ENCODE data around the gene ATG4B. TPM values are rescaled to one million over a fixed set of nuclear protein-coding genes. Genes with fewer than 3 reads are reported as not detected.
"Not testable (repeated sequence)": the region's sequence is repeated elsewhere in the genome, so short reads cannot be mapped to it uniquely, and the experiment has no call there.

ATG4B gene
- 10 to 100 TPM; 70.5 to 78.9 (median 77.2) TPM for polyA plus RNA-seq

GRCh38 chr2:241637018-241637794 lies at the start of gene ATG4B, which contains the start of gene THAP4:
ATG4B (plus strand) TSS chr2:241637693; CDS start chr2:241637715, 22 bp downstream.
THAP4 (minus strand) TSS chr2:241637158; CDS start chr2:241637017, 141 bp downstream.
- Mint-ChIP-seq H3K27ac (peak within 1 kb of the TSS; percentile 69 to 98 (median 90)), H3K9me3 (no peaks in the 10 kb centered on the region), H3K4me1 (peaks cover 47 to 51% of the 10 kb centered on the region in 2 donors), H3K36me3 (peaks cover 0 to 9% (median 0%) of the 10 kb centered on the region in 3 donors), H3K27me3 (ENCODE audit: low read depth in 3 of 3) (peaks cover 2 to 8% (median 3%) of the 10 kb centered on the region in 3 donors), H3K4me3 (peak within 1 kb of the TSS; percentile 89 to 98 (median 91))
- DNase-seq, result peak; percentile 79 to 80 (median 80)

GRCh38 chr2:241589863-241590262 lies 47.6 kb upstream of the ATG4B start:
- DNase-seq; H3K4me1 Mint-ChIP-seq; H3K27me3 Mint-ChIP-seq (ENCODE audit: low read depth in 3 of 3); H3K4me3 Mint-ChIP-seq: not testable (repeated sequence)
- H3K36me3 Mint-ChIP-seq, result peaks cover 29 to 42% (median 40%) of the 10 kb centered on the region in 3 donors
- H3K9me3 Mint-ChIP-seq, result peaks cover 2 to 25% (median 22%) of the 10 kb centered on the region in 6 donors
- H3K27ac Mint-ChIP-seq, result peak overlapping the region in 1 of 6 donors; percentile 5

GRCh38 chr2:241590496-241591455 lies 46.7 kb upstream of the ATG4B start:
- H3K27ac Mint-ChIP-seq; DNase-seq; H3K4me3 Mint-ChIP-seq; H3K27me3 Mint-ChIP-seq (ENCODE audit: low read depth in 3 of 3); H3K4me1 Mint-ChIP-seq: not testable (repeated sequence)
- Mint-ChIP-seq H3K36me3 (peaks cover 24 to 34% (median 33%) of the 10 kb centered on the region in 3 donors), H3K9me3 (peaks cover 0 to 19% (median 16%) of the 10 kb centered on the region in 6 donors)

DNA sequence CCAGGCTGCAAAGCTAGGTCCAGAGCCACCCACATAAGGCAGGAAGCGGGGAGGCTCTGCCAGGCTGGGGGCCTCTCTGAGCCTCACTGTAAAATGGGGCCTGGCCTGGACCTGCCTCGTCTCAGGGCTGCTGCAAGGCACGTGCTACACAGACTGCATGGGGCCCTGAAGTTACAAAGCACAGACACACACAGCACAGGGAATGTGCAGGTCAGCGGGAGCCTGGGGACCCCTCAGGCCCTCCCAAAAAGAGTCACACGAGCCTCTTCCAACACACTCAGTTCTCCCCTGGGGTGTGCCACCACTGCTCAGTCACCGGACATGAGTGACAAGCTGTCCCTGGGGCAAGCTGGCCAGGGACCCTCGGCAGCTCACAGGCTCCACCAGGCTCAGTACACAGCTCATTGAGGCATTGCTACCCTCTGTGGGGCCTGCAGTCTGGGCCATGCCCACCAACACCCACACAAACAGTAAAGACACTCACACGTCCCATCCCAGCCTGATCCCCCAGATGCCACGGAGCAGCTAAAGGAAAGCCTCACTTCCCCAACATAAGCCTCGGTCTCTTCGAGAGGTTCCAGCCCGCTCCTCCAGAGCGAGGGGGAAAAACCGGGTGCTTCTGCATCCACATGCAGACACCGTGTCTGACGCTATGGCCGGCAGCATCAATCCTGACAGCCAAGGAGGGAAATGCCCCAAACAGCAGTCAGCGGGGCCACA lies 45.2 kb upstream of the ATG4B start:
- Mint-ChIP-seq H3K9me3 (peaks cover 0 to 7% (median 4%) of the 10 kb centered on the region in 6 donors), H3K4me3 (no peak overlapping the region), H3K27me3 (ENCODE audit: low read depth in 3 of 3) (no peaks in the 10 kb centered on the region), H3K36me3 (peaks cover 14 to 23% (median 21%) of the 10 kb centered on the region in 3 donors), H3K27ac (no peak overlapping the region), H3K4me1 (no peaks in the 10 kb centered on the region)
- no peak for DNase-seq

DNA sequence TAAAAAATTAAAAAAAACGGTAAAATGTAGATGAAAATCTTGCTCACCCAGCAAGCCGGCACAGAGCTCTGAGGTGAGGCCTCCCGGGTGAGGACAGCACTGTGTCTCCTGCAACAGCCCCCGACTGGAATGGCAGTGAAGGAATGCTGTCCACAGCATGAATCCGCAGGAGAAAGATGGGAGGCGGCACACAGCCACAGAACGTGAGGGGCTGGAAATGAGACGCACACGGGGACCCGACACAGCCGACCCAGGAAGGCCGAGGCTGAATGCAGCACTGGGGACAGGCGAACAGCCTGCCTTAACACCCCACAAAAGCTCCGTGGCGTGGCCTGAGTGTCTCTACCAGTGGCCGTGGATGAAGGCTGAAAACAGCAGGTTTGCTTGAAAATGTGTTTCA lies 44.2 kb upstream of the ATG4B start:
- no peaks in the 10 kb centered on the region for H3K27me3 Mint-ChIP-seq (ENCODE audit: low read depth in 3 of 3)
- peaks cover 0 to 2% (median 0%) of the 10 kb centered on the region in 6 donors for H3K9me3 Mint-ChIP-seq
- no peak for DNase-seq
- no peak overlapping the region for H3K27ac Mint-ChIP-seq
- H3K4me3 Mint-ChIP-seq, result no peak overlapping the region
- no peaks in the 10 kb centered on the region for H3K4me1 Mint-ChIP-seq
- H3K36me3 Mint-ChIP-seq, result peaks cover 4 to 20% (median 11%) of the 10 kb centered on the region in 3 donors

DNA sequence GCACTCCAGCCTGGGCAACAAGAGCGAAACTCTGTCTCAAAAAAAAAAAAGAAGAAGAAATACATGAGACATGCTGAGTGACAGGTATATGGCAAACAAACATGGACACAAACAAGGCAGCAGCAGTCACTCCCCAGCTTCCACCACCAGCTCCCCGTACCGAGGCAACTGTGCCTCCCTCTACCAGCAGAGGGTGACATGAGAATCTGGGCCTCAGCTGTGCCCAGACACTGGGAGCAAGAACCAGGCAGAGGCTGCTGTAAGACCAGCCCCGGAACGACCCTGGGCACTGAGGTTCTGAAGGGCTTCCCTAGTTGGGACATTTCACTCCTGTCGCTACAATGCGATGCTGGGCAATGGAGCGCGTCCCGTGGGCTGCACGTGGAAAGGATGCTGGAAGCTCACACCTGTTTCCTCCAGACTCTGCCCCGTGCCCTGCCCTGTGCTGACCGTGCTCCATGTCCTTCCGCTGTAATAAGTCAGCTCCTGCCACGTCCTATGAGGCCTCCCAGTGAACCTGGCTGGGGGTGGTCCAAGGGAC lies 41.8 kb upstream of the ATG4B start:
- H3K27me3 Mint-ChIP-seq (ENCODE audit: low read depth in 3 of 3), result no peaks in the 10 kb centered on the region
- H3K4me3 Mint-ChIP-seq, result peak overlapping the region in 1 of 5 donors; percentile 13
- no peaks in the 10 kb centered on the region for H3K4me1 Mint-ChIP-seq
- peak in 1 of 3 donors; percentile 23 for DNase-seq
- H3K36me3 Mint-ChIP-seq, result peaks cover 8 to 19% (median 8%) of the 10 kb centered on the region in 3 donors
- H3K9me3 Mint-ChIP-seq, result no peaks in the 10 kb centered on the region
- H3K27ac Mint-ChIP-seq, result no peak overlapping the region

DNA sequence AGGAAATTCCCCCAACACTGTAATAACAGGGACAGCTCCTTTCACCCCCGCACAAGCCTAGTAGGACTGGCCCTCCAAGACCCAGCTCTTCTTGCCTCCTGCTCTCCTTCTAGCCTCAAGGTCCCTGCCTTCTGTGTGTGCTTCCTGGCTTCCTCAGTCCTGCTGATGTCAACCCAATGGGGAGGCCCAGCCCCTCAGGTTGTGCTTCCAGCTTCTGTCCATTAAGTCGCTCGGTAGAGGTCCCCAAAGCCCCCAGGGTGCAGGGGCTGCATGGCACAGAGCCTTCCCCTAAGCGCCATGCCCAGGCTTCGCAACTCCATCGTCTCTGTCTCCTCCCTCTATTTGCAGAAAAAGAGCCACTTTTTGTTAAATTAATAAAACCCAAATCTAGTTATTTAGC lies 39.9 kb upstream of the ATG4B start:
- H3K9me3 Mint-ChIP-seq, result no peaks in the 10 kb centered on the region
- no peaks in the 10 kb centered on the region for H3K4me1 Mint-ChIP-seq
- no peak overlapping the region for H3K4me3 Mint-ChIP-seq
- no peaks in the 10 kb centered on the region for H3K27me3 Mint-ChIP-seq (ENCODE audit: low read depth in 3 of 3)
- DNase-seq, result no peak
- H3K27ac Mint-ChIP-seq, result no peak overlapping the region
- H3K36me3 Mint-ChIP-seq, result peaks cover 13 to 30% (median 15%) of the 10 kb centered on the region in 3 donors

DNA sequence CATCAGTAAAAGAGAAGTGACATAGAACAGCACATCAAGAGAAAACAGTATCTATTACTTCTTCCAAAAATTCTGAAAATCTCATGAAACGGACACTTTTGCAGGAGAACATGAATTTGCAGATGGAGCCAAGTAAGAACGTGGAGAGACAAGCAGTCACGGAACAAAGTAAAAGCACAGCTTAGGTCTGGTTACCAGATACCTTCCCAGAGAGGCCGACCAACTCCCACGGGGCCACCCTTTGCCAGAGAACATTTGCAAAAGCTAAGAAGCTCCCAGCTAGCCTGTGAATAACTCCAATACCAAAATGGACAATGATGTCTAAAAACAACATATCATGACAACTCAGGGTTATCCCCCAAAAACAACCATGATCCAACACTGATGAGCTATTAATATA lies 39.4 kb upstream of the ATG4B start:
- no peak overlapping the region for H3K27ac Mint-ChIP-seq
- no peak for DNase-seq
- no peaks in the 10 kb centered on the region for H3K4me1 Mint-ChIP-seq
- H3K27me3 Mint-ChIP-seq (ENCODE audit: low read depth in 3 of 3), result no peaks in the 10 kb centered on the region
- peaks cover 13 to 30% (median 15%) of the 10 kb centered on the region in 3 donors for H3K36me3 Mint-ChIP-seq
- no peaks in the 10 kb centered on the region for H3K9me3 Mint-ChIP-seq
- no peak overlapping the region for H3K4me3 Mint-ChIP-seq

GRCh38 chr2:241598487-241598886 lies 39.0 kb upstream of the ATG4B start:
- no peaks in the 10 kb centered on the region for H3K4me1 Mint-ChIP-seq
- H3K36me3 Mint-ChIP-seq, result peaks cover 13 to 33% (median 17%) of the 10 kb centered on the region in 3 donors
- no peaks in the 10 kb centered on the region for H3K9me3 Mint-ChIP-seq
- no peak overlapping the region for H3K4me3 Mint-ChIP-seq
- no peaks in the 10 kb centered on the region for H3K27me3 Mint-ChIP-seq (ENCODE audit: low read depth in 3 of 3)
- peak in 1 of 3 donors; percentile 18 for DNase-seq
- H3K27ac Mint-ChIP-seq, result no peak overlapping the region

GRCh38 chr2:241599615-241600014 lies 37.9 kb upstream of the ATG4B start:
- Mint-ChIP-seq H3K9me3 (no peaks in the 10 kb centered on the region), H3K36me3 (peaks cover 8 to 31% (median 19%) of the 10 kb centered on the region in 3 donors), H3K27me3 (ENCODE audit: low read depth in 3 of 3) (no peaks in the 10 kb centered on the region), H3K4me3 (no peak overlapping the region), H3K4me1 (no peaks in the 10 kb centered on the region), H3K27ac (peak overlapping the region in 1 of 6 donors; percentile 13)
- no peak for DNase-seq

DNA sequence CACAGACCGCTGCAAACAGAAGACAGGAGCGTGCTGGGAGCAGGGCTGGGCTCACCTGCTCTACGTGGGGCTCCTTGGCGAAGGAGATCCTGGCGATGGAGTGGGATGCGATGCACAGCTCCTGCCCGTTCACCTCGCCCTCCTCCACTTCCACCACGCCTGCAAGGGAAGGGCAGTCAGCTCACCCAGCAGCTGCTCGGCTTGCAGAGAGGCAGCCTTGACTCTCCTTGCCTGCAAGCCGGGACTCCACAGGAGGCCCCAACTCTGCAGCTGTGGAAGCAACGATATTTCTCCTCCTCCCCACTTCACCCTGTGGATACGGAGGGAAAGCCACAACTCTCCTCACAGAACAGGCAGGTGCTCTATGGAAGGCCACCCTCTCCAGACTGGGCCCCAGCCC lies 35.7 kb upstream of the ATG4B start:
- no peak for DNase-seq
- H3K4me1 Mint-ChIP-seq, result no peaks in the 10 kb centered on the region
- no peaks in the 10 kb centered on the region for H3K9me3 Mint-ChIP-seq
- H3K27me3 Mint-ChIP-seq (ENCODE audit: low read depth in 3 of 3), result peaks cover 0 to 1% (median 0%) of the 10 kb centered on the region in 3 donors
- H3K27ac Mint-ChIP-seq, result no peak overlapping the region
- H3K36me3 Mint-ChIP-seq, result peaks cover 8 to 35% (median 19%) of the 10 kb centered on the region in 3 donors
- no peak overlapping the region for H3K4me3 Mint-ChIP-seq

GRCh38 chr2:241602720-241603119 lies 34.8 kb upstream of the ATG4B start:
- Mint-ChIP-seq H3K4me1 (peaks cover 0 to under 1% of the 10 kb centered on the region in 2 donors), H3K27me3 (ENCODE audit: low read depth in 3 of 3) (peaks cover 0 to 1% (median 0%) of the 10 kb centered on the region in 3 donors), H3K9me3 (no peaks in the 10 kb centered on the region), H3K27ac (no peak overlapping the region), H3K36me3 (peaks cover 8 to 32% (median 19%) of the 10 kb centered on the region in 3 donors), H3K4me3 (no peak overlapping the region)
- no peak for DNase-seq

DNA sequence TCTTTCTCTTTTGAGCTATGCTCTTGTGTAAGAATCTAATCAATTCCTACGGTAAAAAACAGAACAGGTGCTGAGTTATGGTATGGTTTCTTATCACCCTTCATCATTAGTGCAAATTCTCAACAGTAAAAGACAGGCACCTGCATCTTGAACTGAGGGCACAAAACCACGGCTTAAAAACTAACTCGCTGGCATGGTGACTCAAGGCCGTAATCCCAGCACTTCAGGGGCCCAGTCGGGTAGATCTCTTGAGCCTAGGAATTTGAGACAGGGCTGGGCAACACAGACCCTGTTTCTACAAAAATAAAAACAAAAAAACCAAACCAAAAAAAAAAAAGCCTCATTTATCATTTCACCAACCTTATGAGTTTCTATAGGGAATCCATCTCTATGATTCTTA lies 33.8 kb upstream of the ATG4B start:
- Mint-ChIP-seq H3K27me3 (ENCODE audit: low read depth in 3 of 3) (peaks cover 0 to 1% (median under 1%) of the 10 kb centered on the region in 3 donors), H3K27ac (peak overlapping the region in 1 of 6 donors; percentile 4), H3K9me3 (no peaks in the 10 kb centered on the region), H3K4me1 (peaks cover 8 to 10% of the 10 kb centered on the region in 2 donors), H3K4me3 (no peak overlapping the region), H3K36me3 (peaks cover 8 to 28% (median 19%) of the 10 kb centered on the region in 3 donors)
- DNase-seq, result no peak
